PC-9 (cell line): ENCODE data around the gene SELENOS.

Source experiments
- EZH2 ChIP-seq: fragments of 200-600 bp; sonication (generic); IDR thresholded peaks from 2 replicates; pipeline ENCODE4 v1.8.0; 2017; ENCODE audit warnings: antibody characterized with exemption, low read depth
- TF ChIP-seq, protein P1 (sequence below): fragments of 200-600 bp; sonication (generic); conservative IDR thresholded peaks from 2 replicates; pipeline ENCODE4 v1.6.1; 2017; ENCODE audit warnings: mixed run types, antibody characterized with exemption, mild to moderate bottlenecking, moderate library complexity

DNA sequence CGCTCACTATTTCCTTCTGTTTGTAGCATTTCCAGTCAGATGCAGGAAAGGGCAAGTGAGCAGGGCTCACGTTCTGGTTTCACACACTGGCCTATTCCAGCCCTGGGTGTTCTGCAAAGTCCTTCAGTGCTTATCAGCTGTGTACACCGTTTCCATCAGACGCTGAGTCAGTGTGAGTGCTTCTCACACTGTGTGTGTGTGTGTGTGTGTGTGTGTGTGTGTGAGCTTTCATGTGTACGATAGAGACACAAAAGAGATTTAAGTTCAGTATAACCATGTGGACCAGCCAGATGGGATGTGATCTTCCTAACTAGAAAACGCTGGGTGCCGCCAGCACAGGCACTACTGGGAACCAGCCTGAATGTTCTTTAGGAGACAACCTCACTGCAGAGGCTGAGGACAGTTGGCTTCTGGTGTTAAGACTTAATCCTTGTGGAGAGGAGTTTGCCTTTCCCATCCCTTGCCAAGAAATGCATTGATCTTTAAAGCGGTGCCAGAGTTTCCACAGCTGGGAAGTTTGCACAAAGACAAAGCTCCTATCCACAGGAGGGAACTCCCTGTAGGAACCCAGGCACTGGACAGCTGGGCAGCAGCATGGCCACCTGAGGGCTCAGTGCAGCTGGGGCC, 21.6 kb downstream of the SELENOS start:
- TF ChIP-seq, protein P1, sequence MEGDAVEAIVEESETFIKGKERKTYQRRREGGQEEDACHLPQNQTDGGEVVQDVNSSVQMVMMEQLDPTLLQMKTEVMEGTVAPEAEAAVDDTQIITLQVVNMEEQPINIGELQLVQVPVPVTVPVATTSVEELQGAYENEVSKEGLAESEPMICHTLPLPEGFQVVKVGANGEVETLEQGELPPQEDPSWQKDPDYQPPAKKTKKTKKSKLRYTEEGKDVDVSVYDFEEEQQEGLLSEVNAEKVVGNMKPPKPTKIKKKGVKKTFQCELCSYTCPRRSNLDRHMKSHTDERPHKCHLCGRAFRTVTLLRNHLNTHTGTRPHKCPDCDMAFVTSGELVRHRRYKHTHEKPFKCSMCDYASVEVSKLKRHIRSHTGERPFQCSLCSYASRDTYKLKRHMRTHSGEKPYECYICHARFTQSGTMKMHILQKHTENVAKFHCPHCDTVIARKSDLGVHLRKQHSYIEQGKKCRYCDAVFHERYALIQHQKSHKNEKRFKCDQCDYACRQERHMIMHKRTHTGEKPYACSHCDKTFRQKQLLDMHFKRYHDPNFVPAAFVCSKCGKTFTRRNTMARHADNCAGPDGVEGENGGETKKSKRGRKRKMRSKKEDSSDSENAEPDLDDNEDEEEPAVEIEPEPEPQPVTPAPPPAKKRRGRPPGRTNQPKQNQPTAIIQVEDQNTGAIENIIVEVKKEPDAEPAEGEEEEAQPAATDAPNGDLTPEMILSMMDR: no peak
- no peak for TF ChIP-seq EZH2
